ENCODE results near the gene EREG.

The EREG gene

GRCh38 chr4:74364256-74364651 is 691 bp upstream of the EREG start:
- no peak overlapping the region for H3K4me3 ChIP-seq (ENCODE audit: low read depth, low read length)

GRCh38 chr4:74365761-74366160 is 816 bp downstream of the EREG start:
- no peak overlapping the region for H3K4me3 ChIP-seq (ENCODE audit: low read depth, low read length)
- TF ChIP-seq, protein P1, sequence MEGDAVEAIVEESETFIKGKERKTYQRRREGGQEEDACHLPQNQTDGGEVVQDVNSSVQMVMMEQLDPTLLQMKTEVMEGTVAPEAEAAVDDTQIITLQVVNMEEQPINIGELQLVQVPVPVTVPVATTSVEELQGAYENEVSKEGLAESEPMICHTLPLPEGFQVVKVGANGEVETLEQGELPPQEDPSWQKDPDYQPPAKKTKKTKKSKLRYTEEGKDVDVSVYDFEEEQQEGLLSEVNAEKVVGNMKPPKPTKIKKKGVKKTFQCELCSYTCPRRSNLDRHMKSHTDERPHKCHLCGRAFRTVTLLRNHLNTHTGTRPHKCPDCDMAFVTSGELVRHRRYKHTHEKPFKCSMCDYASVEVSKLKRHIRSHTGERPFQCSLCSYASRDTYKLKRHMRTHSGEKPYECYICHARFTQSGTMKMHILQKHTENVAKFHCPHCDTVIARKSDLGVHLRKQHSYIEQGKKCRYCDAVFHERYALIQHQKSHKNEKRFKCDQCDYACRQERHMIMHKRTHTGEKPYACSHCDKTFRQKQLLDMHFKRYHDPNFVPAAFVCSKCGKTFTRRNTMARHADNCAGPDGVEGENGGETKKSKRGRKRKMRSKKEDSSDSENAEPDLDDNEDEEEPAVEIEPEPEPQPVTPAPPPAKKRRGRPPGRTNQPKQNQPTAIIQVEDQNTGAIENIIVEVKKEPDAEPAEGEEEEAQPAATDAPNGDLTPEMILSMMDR (IDR thresholded peaks at IDR 0.05; ENCODE audit: borderline replicate concordance, insufficient read depth, low read depth, low read length) = no peak

More at GRCh38 chr4:74364256-74364651, 691 bp upstream of the EREG start:
- TF ChIP-seq, protein P1 (IDR thresholded peaks at IDR 0.05; ENCODE audit: borderline replicate concordance, insufficient read depth, low read depth, low read length) = no peak

DNA sequence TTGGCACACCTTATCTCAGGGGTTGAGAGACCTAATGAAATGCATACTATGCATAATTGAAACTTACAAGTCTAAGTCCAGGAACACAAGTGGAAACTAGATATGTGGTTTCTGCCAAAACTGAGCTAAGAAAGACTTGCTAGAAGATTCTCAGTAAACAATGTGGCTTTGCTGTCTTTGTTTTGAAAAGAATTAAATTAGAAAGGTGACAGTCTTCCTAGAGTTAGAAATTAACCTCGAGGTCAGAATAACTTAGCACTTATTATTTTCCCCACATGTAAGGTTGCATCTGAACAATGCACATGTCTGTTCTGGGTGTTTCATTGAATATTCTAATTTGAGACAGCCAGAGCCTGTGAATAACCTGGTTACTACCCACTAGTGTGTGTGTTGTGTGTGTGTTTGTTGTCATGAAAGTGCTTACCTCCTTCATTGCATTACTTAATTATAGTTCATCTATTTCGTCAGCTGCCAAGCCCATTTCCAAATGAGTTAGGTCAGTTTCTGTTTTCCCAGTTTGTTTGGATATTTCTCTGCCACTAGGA is 1.5 kb downstream of the EREG start:
- H3K4me3 ChIP-seq (ENCODE audit: low read depth, low read length) = no peak overlapping the region
- TF ChIP-seq, protein P1 (IDR thresholded peaks at IDR 0.05; ENCODE audit: borderline replicate concordance, insufficient read depth, low read depth, low read length) = no peak

DNA sequence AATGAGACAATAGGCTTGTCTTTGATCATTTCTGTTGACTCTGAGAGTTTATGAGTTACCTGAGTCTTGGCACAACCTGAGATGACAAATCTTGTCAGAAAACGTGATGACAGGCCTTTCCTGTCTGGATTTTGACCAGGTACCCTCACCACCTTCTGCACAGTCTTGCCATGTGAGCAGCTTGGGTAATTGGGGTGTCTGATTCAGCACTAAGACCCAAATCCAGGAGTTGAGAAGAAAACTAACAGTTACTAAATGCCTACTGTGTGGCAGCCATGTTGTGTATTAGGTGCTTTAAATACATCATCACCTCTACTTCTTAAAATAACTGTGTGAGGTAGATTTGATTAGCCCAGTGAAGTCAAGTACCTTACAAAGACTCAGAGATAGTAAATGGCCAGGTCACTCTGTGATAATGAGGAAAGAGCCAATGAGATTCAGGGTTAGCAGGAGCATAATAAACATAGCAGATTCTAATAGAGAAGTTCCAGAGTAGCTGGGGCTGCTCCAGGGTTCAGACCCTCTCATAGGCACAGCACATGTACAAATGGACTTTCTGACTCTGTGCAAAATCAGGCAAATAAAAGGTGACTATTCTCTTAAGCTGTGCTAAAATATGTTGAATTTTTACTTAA is 2.8 kb downstream of the EREG start:
- TF ChIP-seq, protein P1 (IDR thresholded peaks at IDR 0.05; ENCODE audit: borderline replicate concordance, insufficient read depth, low read depth, low read length) = no peak
- no peak overlapping the region for H3K4me3 ChIP-seq (ENCODE audit: low read depth, low read length)

GRCh38 chr4:74368596-74368995 is 3.7 kb downstream of the EREG start:
- no peak overlapping the region for H3K4me3 ChIP-seq (ENCODE audit: low read depth, low read length)
- TF ChIP-seq, protein P1 (IDR thresholded peaks at IDR 0.05; ENCODE audit: borderline replicate concordance, insufficient read depth, low read depth, low read length) = no peak

DNA sequence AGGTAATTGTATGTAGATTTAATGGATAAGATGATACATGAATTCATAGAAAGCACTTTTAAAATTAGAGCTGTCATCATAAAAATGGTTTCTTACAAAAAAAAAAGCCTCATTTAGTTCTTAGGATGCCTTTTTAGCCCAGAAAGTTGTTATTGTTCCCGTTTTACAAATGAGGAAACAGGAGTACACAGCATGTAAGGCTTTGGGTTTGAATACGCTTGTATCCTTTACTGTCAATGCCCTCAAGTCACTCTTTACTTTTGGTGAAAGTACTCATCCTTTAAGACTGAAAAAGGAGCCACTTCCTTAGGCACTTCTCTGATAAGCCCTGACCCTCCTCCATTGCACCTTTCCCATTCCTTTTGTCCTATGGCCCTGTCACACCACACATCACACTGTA is 4.9 kb downstream of the EREG start:
- TF ChIP-seq, protein P1 (IDR thresholded peaks at IDR 0.05; ENCODE audit: borderline replicate concordance, insufficient read depth, low read depth, low read length) = no peak
- no peak overlapping the region for H3K4me3 ChIP-seq (ENCODE audit: low read depth, low read length)

DNA sequence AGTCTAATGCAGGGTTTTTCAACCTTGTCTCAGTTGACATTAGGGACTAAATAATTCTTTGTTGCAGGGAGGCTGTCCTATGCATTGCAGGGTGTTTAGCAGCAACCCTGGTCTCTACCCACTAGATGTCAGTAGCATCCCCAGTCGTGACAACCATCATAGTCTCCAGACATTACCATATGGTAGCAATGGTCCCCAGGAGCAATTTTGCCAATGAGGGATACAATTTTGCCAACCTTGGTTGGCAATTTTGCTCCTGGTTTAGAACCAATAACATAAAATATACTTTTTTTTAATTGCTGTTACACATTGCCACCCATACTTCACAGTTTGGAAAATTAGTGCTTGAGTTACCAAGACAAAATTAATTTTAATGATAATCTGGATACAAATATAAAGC is 6.0 kb downstream of the EREG start:
- TF ChIP-seq, protein P1 (IDR thresholded peaks at IDR 0.05; ENCODE audit: borderline replicate concordance, insufficient read depth, low read depth, low read length) = peak; percentile 71
- H3K4me3 ChIP-seq (ENCODE audit: low read depth, low read length) = no peak overlapping the region
